Motor neuron (in vitro differentiated cells): ENCODE results near the gene EMC10. TPM values are rescaled to one million over a fixed set of nuclear protein-coding genes. Genes with fewer than 3 reads are reported as not detected.
"Not testable (repeated sequence)": the region's sequence is repeated elsewhere in the genome, so short reads cannot be mapped to it uniquely, and the experiment has no call there.

Experiments used
- ATAC-seq, 8 experiments: fragments of 200-7000 bp; cut with Tn5 transposase; replicated peaks in 6 of 8; 2 replicates each; pipeline ENCODE4 v1.8.0; 2021; ENCODE audit warnings: mild to moderate bottlenecking in 8 of 8, moderate library complexity in 8 of 8
- H3K27ac ChIP-seq, 2 donors: fragments of 250-450 bp; sonication (Bioruptor Pico); 2 replicates each; pipeline ENCODE4 v1.9.0; 2021; ENCODE audit warnings: antibody characterized with exemption in 2 of 2, mild to moderate bottlenecking in 2 of 2, moderate library complexity in 1 of 2
- H3K4me1 ChIP-seq, 2 donors: fragments of 250-450 bp; sonication (Bioruptor Pico); replicated peaks in 1 of 2; 2 replicates each; pipeline ENCODE4 v1.6.1; 2021; ENCODE audit warnings: antibody characterized with exemption in 2 of 2, mild to moderate bottlenecking in 2 of 2, moderate library complexity in 1 of 2
- H3K4me3 ChIP-seq, 5 donors: fragments of 250-450 bp; sonication (Bioruptor Pico); 2 replicates each; pipeline ENCODE4 v1.9.0; 2021; ENCODE audit warnings: antibody characterized with exemption in 5 of 5, mild to moderate bottlenecking in 5 of 5, moderate library complexity in 4 of 5
- WGBS, 10 experiments: fragments of 450-650 bp; shearing (Covaris generic); methylation state at CpG; one replicate each; pipeline ENCODE4 v1.0.0; 2022; 5-methylcytosine and 5-hydroxymethylcytosine counted together
- in situ Hi-C, 9 experiments: fragments of 400-800 bp; cut with MboI; loops; one replicate each; pipeline ENCODE4 v1.15.0; 2021; ENCODE audit warnings: low sequenced_read_pairs in 9 of 9, low pct_unique_long_range_greater_than_20kb in 2 of 9; ENCODE audit not compliant: unreplicated experiment in 9 of 9
- total RNA-seq, 8 experiments: library from RNA; unstranded; fragments of 300-600 nt; gene quantifications; 2 replicates each; pipeline versions ENCODE4 v1.2.3 to v1.2.4, GENCODE V29; 2022

EMC10 gene
- total RNA-seq, 8 experiments from 2014 or later, result 46.0 to 183 (median 90.3) TPM

GRCh38 chr19:50468818-50469217 lies 7.5 kb upstream of the EMC10 start:
- Histone ChIP-seq H3K4me3 (no peak overlapping the region), H3K4me1 (peaks cover 16 to 22% of the 10 kb centered on the region in 2 donors), H3K27ac (no peak overlapping the region)
- ATAC-seq, result no peak
- 40 to 100% (median 71%) methylated on average over 1 to 5 of the region's 6 CpGs; no CpG with 5 or more reads in 3 of the 10 experiments for WGBS, 10 experiments
- in situ Hi-C loops, result loop anchor here in 3 of 9 experiments (10.0 to 25.0 kb wide), 2 partner anchors 104 to 107 kb away; partner anchors contain the start of gene NAPSA (in 3 of the 3)

GRCh38 chr19:50473336-50473735 lies 3.0 kb upstream of the EMC10 start:
- WGBS, 10 experiments, result 4 to 100% (median 37%) methylated on average over 1 to 3 of the region's 3 CpGs
- not testable (repeated sequence) for ATAC-seq, H3K4me3 ChIP-seq, H3K4me1 ChIP-seq, H3K27ac ChIP-seq
- in situ Hi-C loops, result loop anchor here in 2 of 9 experiments (25.0 kb wide), 1 partner anchor 111 kb away; the partner anchor contains the start of gene NAPSA (in 2 of the 2)

- WGBS, 10 experiments, result 50 to 71% (median 71%) methylated on average over 2 to 4 of the region's 12 CpGs; no CpG with 5 or more reads in 7 of the 10 experiments
- in situ Hi-C loops, result no loop called here
Measured at GRCh38 chr19:50475101-50475568, 1.2 kb upstream of the EMC10 start.

GRCh38 chr19:50475736-50476223 lies 527 bp upstream of the EMC10 start:
- ATAC-seq, result no peak
- in situ Hi-C loops, result no loop called here

More at GRCh38 chr19:50475101-50475568, 1.2 kb upstream of the EMC10 start:
- ATAC-seq, result no peak
- Histone ChIP-seq H3K4me1 (peaks cover 5 to 9% of the 10 kb centered on the region in 2 donors), H3K4me3 (no peak overlapping the region), H3K27ac (no peak overlapping the region)

GRCh38 chr19:50476907-50477238 lies 566 bp downstream of the EMC10 start:
- Histone ChIP-seq H3K27ac (peak overlapping the region in 1 of 2 donors; percentile 91), H3K4me1 (peaks cover 5 to 9% of the 10 kb centered on the region in 2 donors), H3K4me3 (peak overlapping the region; percentile 57 to 97 (median 78))
- ATAC-seq, result no peak
- WGBS, 10 experiments, result 14 to 44% (median 27%) methylated on average over 2 to 14 of the region's 20 CpGs; no CpG with 5 or more reads in 3 of the 10 experiments
- in situ Hi-C loops, result no loop called here

More at GRCh38 chr19:50475736-50476223, 527 bp upstream of the EMC10 start:
- Histone ChIP-seq H3K27ac (no peak overlapping the region), H3K4me3 (no peak overlapping the region), H3K4me1 (peaks cover 5 to 9% of the 10 kb centered on the region in 2 donors)
- WGBS, 10 experiments, result 28 to 80% (median 55%) methylated on average over 1 to 5 of the region's 29 CpGs; no CpG with 5 or more reads in 4 of the 10 experiments

- in situ Hi-C loops, result no loop called here
Measured at GRCh38 chr19:50477751-50478515, 1.6 kb downstream of the EMC10 start.

GRCh38 chr19:50478901-50479715 lies 2.8 kb downstream of the EMC10 start:
- in situ Hi-C loops, result no loop called here
- Histone ChIP-seq H3K27ac (no peak overlapping the region), H3K4me3 (no peak overlapping the region), H3K4me1 (peaks cover 5 to 9% of the 10 kb centered on the region in 2 donors)
- WGBS, 10 experiments, result 40 to 100% (median 73%) methylated on average over 1 to 6 of the region's 19 CpGs; no CpG with 5 or more reads in 5 of the 10 experiments
- ATAC-seq, result no peak

More at GRCh38 chr19:50477751-50478515, 1.6 kb downstream of the EMC10 start:
- peaks cover 5 to 9% of the 10 kb centered on the region in 2 donors for H3K4me1 ChIP-seq
- 69 to 100% (median 98%) methylated on average over 2 to 17 of the region's 17 CpGs; no CpG with 5 or more reads in 2 of the 10 experiments for WGBS, 10 experiments
- H3K27ac ChIP-seq, result no peak overlapping the region
- H3K4me3 ChIP-seq, result no peak overlapping the region
- no peak for ATAC-seq

GRCh38 chr19:50479761-50480251 lies 3.5 kb downstream of the EMC10 start:
- H3K27ac ChIP-seq, result no peak overlapping the region
- in situ Hi-C loops, result no loop called here
- whole genome bisulfite sequencing, 10 experiments, result 80 to 100% (median 100%) methylated on average over 1 to 7 of the region's 16 CpGs; no CpG with 5 or more reads in 3 of the 10 experiments
- no peak for ATAC-seq
- peaks cover 5 to 9% of the 10 kb centered on the region in 2 donors for H3K4me1 ChIP-seq
- no peak overlapping the region for H3K4me3 ChIP-seq

- H3K27ac ChIP-seq, result no peak overlapping the region
- no peak overlapping the region for H3K4me3 ChIP-seq
- ATAC-seq, result no peak
- peaks cover 5 to 9% of the 10 kb centered on the region in 2 donors for H3K4me1 ChIP-seq
- in situ Hi-C loops, result no loop called here
- 70 to 89% (median 83%) methylated on average over 2 to 4 of the region's 37 CpGs; no CpG with 5 or more reads in 7 of the 10 experiments for WGBS, 10 experiments
Measured at GRCh38 chr19:50480281-50481111, 4.2 kb downstream of the EMC10 start.

GRCh38 chr19:50481351-50482149 lies 5.2 kb downstream of the EMC10 start:
- H3K27ac ChIP-seq, result no peak overlapping the region
- no peak overlapping the region for H3K4me3 ChIP-seq
- in situ Hi-C loops, result no loop called here
- peaks cover 5 to 9% of the 10 kb centered on the region in 2 donors for H3K4me1 ChIP-seq
- 100% methylated on average over 1 of the region's 27 CpGs; no CpG with 5 or more reads in 9 of the 10 experiments for WGBS, 10 experiments
- ATAC-seq, result no peak

- Histone ChIP-seq H3K4me1 (peaks cover under 1 to 5% of the 10 kb centered on the region in 2 donors), H3K4me3 (no peak overlapping the region), H3K27ac (no peak overlapping the region)
- in situ Hi-C loops, result no loop called here
- WGBS, 10 experiments, result 57 to 80% methylated on average over 1 to 2 of the region's 16 CpGs; no CpG with 5 or more reads in 8 of the 10 experiments
- ATAC-seq, result no peak
Measured at GRCh38 chr19:50482271-50482855, 6.1 kb downstream of the EMC10 start.
